ENCODE results near the gene PSMB5.

The PSMB5 gene

GRCh38 chr14:22987291-22987690 is 47.4 kb downstream of the PSMB5 start:
- no peak for DNase-seq (ENCODE audit: low read depth)

- DNase-seq (ENCODE audit: low read depth), result peak; percentile 85
These were observed 48.1 kb downstream of the PSMB5 start for GRCh38 chr14:22986508-22987054.

- no peak for DNase-seq (ENCODE audit: low read depth)
These were observed 48.7 kb downstream of the PSMB5 start for GRCh38 chr14:22985894-22986507.

GRCh38 chr14:22984959-22985658 is 49.6 kb downstream of the PSMB5 start:
- no peak for DNase-seq (ENCODE audit: low read depth)

- DNase-seq (ENCODE audit: low read depth), result peak; percentile 64
These were observed 52.0 kb downstream of the PSMB5 start, which contains the start of gene AJUBA for GRCh38 chr14:22982477-22983245. Gene AJUBA, minus strand, starts transcription at chr14:22982551. Its CDS starts 285 bp downstream, at chr14:22982266.

- no peak for DNase-seq (ENCODE audit: low read depth)
These were observed 52.7 kb downstream of the PSMB5 start for GRCh38 chr14:22981876-22982476.

GRCh38 chr14:22981090-22981875 is 53.4 kb downstream of the PSMB5 start:
- DNase-seq (ENCODE audit: low read depth), result no peak

- peak; percentile 43 for DNase-seq (ENCODE audit: low read depth)
These were observed 54.0 kb downstream of the PSMB5 start for GRCh38 chr14:22980672-22981089.

GRCh38 chr14:22979748-22980392 is 54.8 kb downstream of the PSMB5 start:
- DNase-seq (ENCODE audit: low read depth), result no peak

GRCh38 chr14:22978981-22979671 is 55.6 kb downstream of the PSMB5 start:
- DNase-seq (ENCODE audit: low read depth), result no peak

- DNase-seq (ENCODE audit: low read depth), result no peak
These were observed 56.2 kb downstream of the PSMB5 start for GRCh38 chr14:22978487-22978837.

- DNase-seq (ENCODE audit: low read depth), result no peak
These were observed 56.8 kb downstream of the PSMB5 start for GRCh38 chr14:22977684-22978486.

GRCh38 chr14:22977434-22977683 is 57.3 kb downstream of the PSMB5 start:
- DNase-seq (ENCODE audit: low read depth), result no peak

- no peak for DNase-seq (ENCODE audit: low read depth)
These were observed 57.9 kb downstream of the PSMB5 start for GRCh38 chr14:22976620-22977433.
